Activated CD8-positive, alpha-beta memory T cell treated with anti-CD3 and anti-CD28 coated beads, Interleukin-2, amount 50 U/mL, for 4 hours (primary cell): Measurements from ENCODE around the gene RPS15A.
"Not testable (repeated sequence)": the region's sequence is repeated elsewhere in the genome, so short reads cannot be mapped to it uniquely, and the experiment has no call there.

Experiments used
- DNase-seq: peaks from one replicate; pipeline ENCODE4 v3.0.0-alpha.2; 2020

Gene RPS15A

DNA sequence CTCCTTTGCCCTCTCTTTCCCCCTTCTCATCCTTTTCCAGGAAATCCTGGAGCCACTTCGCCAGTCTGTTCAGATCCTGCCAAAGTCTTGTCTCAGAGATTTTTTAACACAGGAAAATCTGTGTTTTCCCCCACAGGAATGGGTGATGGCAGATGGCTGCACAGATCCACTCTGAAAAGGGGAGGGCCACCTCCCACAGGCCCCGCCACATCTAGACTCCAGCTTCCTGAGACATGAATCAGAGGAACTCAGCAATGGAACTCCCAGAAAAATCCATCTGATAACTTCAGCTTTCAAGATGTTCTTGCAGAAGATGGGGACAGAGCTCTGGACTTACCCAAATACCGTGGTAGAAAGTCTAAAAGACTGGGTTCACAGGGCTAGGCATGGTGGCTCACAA is 50.1 kb downstream of the RPS15A start:
- DNase-seq, result not testable (repeated sequence)

DNA sequence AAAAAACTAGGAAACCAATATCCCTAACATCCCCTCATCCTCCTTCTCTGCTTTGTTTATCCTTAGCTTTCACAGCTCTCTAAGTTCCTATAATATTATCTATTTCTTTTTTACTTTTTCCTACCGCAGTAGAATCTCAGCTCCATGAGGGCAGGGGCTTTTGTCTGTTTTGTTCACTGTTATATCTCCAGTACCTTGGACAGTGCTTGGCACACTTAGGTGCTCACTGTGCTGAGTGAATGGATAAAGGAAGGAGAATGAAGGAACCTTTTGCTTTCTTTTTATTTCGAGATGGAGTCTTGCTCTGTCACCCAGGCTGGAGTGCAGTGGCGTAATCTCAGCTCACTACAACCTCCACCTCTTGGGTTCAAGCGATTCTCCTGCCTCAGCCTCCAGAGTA is 51.4 kb downstream of the RPS15A start:
- DNase-seq, result not testable (repeated sequence)

DNA sequence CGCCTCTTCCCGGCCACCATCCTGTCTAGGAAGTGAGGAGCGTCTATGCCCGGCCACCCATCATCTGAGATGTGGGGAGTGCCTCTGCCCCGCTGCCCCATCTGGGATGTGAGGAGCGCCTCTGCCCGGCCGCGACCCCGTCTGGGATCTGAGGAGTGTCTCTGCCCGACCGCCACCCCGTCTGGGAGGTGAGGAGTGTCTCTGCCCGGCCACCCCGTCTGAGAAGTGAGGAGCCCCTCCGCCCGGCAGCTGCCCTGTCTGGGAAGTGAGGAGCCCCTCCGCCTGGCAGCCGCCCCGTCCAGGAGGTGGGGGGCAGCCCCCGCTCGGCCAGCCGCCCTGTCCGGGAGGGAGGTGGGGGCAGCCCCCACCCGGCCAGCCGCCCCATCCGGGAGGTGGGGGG is 55.9 kb downstream of the RPS15A start:
- not testable (repeated sequence) for DNase-seq
